Activated T-cell treated with anti-CD3 and anti-CD28 coated beads, Interleukin-2, amount 50 U/mL, for 72 hours (primary cell): ENCODE results near the gene CCDC9. TPM values are rescaled to one million over a fixed set of nuclear protein-coding genes. Genes with fewer than 3 reads are reported as not detected.

Experiments used
- ATAC-seq, 2 donors: fragments of 150-1000 bp; cut with Tn5 transposase; replicated peaks in 1 of 2; 2 replicates each; pipeline ENCODE4 v1.10.0; 2021; ENCODE audit warnings: moderate library complexity in 2 of 2, mild to moderate bottlenecking in 1 of 2
- DNase-seq, 2 donors: peaks; one replicate each; pipeline ENCODE4 v3.0.0; 2021 to 2022; ENCODE audit warnings: mixed read lengths in 1 of 2
- H3K27ac Mint-ChIP-seq: one replicate; pipeline ENCODE4 v1.8.0; 2022; ENCODE audit warnings: mild to moderate bottlenecking, moderate library complexity, mixed read lengths
- H3K27me3 Mint-ChIP-seq: one replicate; pipeline ENCODE4 v1.8.0; 2022; ENCODE audit warnings: low read depth, mixed read lengths
- H3K36me3 Mint-ChIP-seq, 2 donors: one replicate each; pipeline ENCODE4 v1.8.0; 2022; ENCODE audit warnings: mixed read lengths in 2 of 2, mild to moderate bottlenecking in 1 of 2; ENCODE audit not compliant: insufficient read depth in 2 of 2
- H3K4me1 Mint-ChIP-seq: one replicate; pipeline ENCODE4 v1.8.0; 2022; ENCODE audit warnings: low read depth, mixed read lengths
- H3K4me3 Mint-ChIP-seq, 2 donors: one replicate each; pipeline ENCODE4 v1.8.0; 2022; ENCODE audit warnings: mild to moderate bottlenecking in 2 of 2, mixed read lengths in 2 of 2, moderate library complexity in 2 of 2
- H3K9me3 Mint-ChIP-seq, 2 donors: one replicate each; pipeline ENCODE4 v1.8.0; 2022; ENCODE audit warnings: mixed read lengths in 2 of 2
- total RNA-seq, 2 donors: library from RNA; stranded (reverse); gene quantifications; one replicate each; pipeline ENCODE4 v1.2.3, GENCODE V29; 2022

The CCDC9 gene
- total RNA-seq, 2 donors from 2014 or later = 51.6 to 51.7 TPM

GRCh38 chr19:47228168-47228936, 28.0 kb upstream of the CCDC9 start:
- Mint-ChIP-seq H3K27ac (no peak overlapping the region), H3K4me1 (peaks cover 29% of the 10 kb centered on the region), H3K9me3 (no peaks in the 10 kb centered on the region), H3K4me3 (peak overlapping the region; percentile 84 to 92), H3K36me3 (peaks cover 6 to 11% of the 10 kb centered on the region in 2 donors), H3K27me3 (no peaks in the 10 kb centered on the region)
- ATAC-seq = peak; percentile 22 to 25
- DNase-seq = peak; percentile 77 to 79

- ATAC-seq = no peak
- no peaks in the 10 kb centered on the region for H3K9me3 Mint-ChIP-seq
- peaks cover 4 to 9% of the 10 kb centered on the region in 2 donors for H3K36me3 Mint-ChIP-seq
- peak; percentile 39 to 48 for DNase-seq
- no peak overlapping the region for H3K4me3 Mint-ChIP-seq
- peaks cover 29% of the 10 kb centered on the region for H3K4me1 Mint-ChIP-seq
- no peaks in the 10 kb centered on the region for H3K27me3 Mint-ChIP-seq
- no peak overlapping the region for H3K27ac Mint-ChIP-seq
Observed at GRCh38 chr19:47228937-47229675, 27.2 kb upstream of the CCDC9 start.

- ATAC-seq = no peak
- Mint-ChIP-seq H3K4me3 (no peak overlapping the region), H3K27me3 (no peaks in the 10 kb centered on the region), H3K36me3 (peaks cover 4 to 9% of the 10 kb centered on the region in 2 donors), H3K9me3 (no peaks in the 10 kb centered on the region), H3K27ac (no peak overlapping the region), H3K4me1 (peaks cover 29% of the 10 kb centered on the region)
- no peak for DNase-seq
Observed at GRCh38 chr19:47229676-47230053, 26.7 kb upstream of the CCDC9 start.

- H3K27ac Mint-ChIP-seq = no peak overlapping the region
Observed at GRCh38 chr19:47230054-47230920, 26.0 kb upstream of the CCDC9 start.

GRCh38 chr19:47230921-47231214, 25.5 kb upstream of the CCDC9 start, which contains the start of gene BBC3:
Gene BBC3, minus strand, starts transcription at chr19:47231199. Its CDS starts 2,768 bp downstream, at chr19:47228431.
- Mint-ChIP-seq H3K4me1 (peaks cover 24% of the 10 kb centered on the region), H3K9me3 (no peaks in the 10 kb centered on the region), H3K27me3 (no peaks in the 10 kb centered on the region), H3K4me3 (peak within 1 kb of the TSS; percentile 86 to 91), H3K27ac (peak within 1 kb of the TSS; percentile 32), H3K36me3 (peaks cover 4 to 6% of the 10 kb centered on the region in 2 donors)
- DNase-seq (no peak), ATAC-seq (no peak)

More at GRCh38 chr19:47230054-47230920, 26.0 kb upstream of the CCDC9 start:
- no peaks in the 10 kb centered on the region for H3K27me3 Mint-ChIP-seq
- ATAC-seq (peak; percentile 3 to 15), DNase-seq (peak; percentile 86 to 91)
- no peaks in the 10 kb centered on the region for H3K9me3 Mint-ChIP-seq
- H3K36me3 Mint-ChIP-seq = peaks cover 4 to 9% of the 10 kb centered on the region in 2 donors
- H3K4me1 Mint-ChIP-seq = peaks cover 29% of the 10 kb centered on the region
- H3K4me3 Mint-ChIP-seq = peak overlapping the region; percentile 5 to 53

- Mint-ChIP-seq H3K4me1 (peaks cover 24% of the 10 kb centered on the region), H3K27ac (peak overlapping the region; percentile 32), H3K27me3 (no peaks in the 10 kb centered on the region), H3K36me3 (peaks cover 4 to 6% of the 10 kb centered on the region in 2 donors), H3K9me3 (no peaks in the 10 kb centered on the region), H3K4me3 (peak overlapping the region; percentile 86 to 91)
- DNase-seq (peak; percentile 96), ATAC-seq (peak; percentile 55 to 58)
Observed at GRCh38 chr19:47231215-47232054, 24.9 kb upstream of the CCDC9 start.

- Mint-ChIP-seq H3K4me3 (peak overlapping the region; percentile 86 to 91), H3K9me3 (no peaks in the 10 kb centered on the region), H3K27ac (peak overlapping the region; percentile 71), H3K27me3 (no peaks in the 10 kb centered on the region), H3K36me3 (peaks cover 4 to 6% of the 10 kb centered on the region in 2 donors), H3K4me1 (peaks cover 19% of the 10 kb centered on the region)
- peak in 1 of 2 donors; percentile 11 for ATAC-seq
- peak; percentile 44 to 61 for DNase-seq
Observed at GRCh38 chr19:47232422-47233211, 23.7 kb upstream of the CCDC9 start.

GRCh38 chr19:47236072-47236675, 20.2 kb upstream of the CCDC9 start:
- Mint-ChIP-seq H3K27me3 (peaks cover 6% of the 10 kb centered on the region), H3K4me3 (no peak overlapping the region), H3K9me3 (no peaks in the 10 kb centered on the region), H3K27ac (no peak overlapping the region), H3K4me1 (peaks cover 35% of the 10 kb centered on the region), H3K36me3 (peaks cover 6 to 8% of the 10 kb centered on the region in 2 donors)
- DNase-seq = no peak
- no peak for ATAC-seq

- DNase-seq (no peak), ATAC-seq (no peak)
- Mint-ChIP-seq H3K9me3 (no peaks in the 10 kb centered on the region), H3K4me1 (peaks cover 16% of the 10 kb centered on the region), H3K4me3 (peak overlapping the region; percentile 71 to 75), H3K27me3 (peaks cover 6% of the 10 kb centered on the region), H3K27ac (no peak overlapping the region), H3K36me3 (peaks cover 10% of the 10 kb centered on the region in 2 donors)
Observed at GRCh38 chr19:47239152-47239551, 17.2 kb upstream of the CCDC9 start.

- peaks cover 16% of the 10 kb centered on the region for H3K4me1 Mint-ChIP-seq
- H3K36me3 Mint-ChIP-seq = peaks cover 10% of the 10 kb centered on the region in 2 donors
- H3K9me3 Mint-ChIP-seq = no peaks in the 10 kb centered on the region
- ATAC-seq (peak; percentile 6 to 11), DNase-seq (peak; percentile 66 to 68)
- no peak overlapping the region for H3K27ac Mint-ChIP-seq
- peak overlapping the region in 1 of 2 donors; percentile 46 for H3K4me3 Mint-ChIP-seq
- peaks cover 6% of the 10 kb centered on the region for H3K27me3 Mint-ChIP-seq
Observed at GRCh38 chr19:47239610-47240296, 16.6 kb upstream of the CCDC9 start.

GRCh38 chr19:47240556-47240955, 15.8 kb upstream of the CCDC9 start:
- Mint-ChIP-seq H3K27me3 (peaks cover 6% of the 10 kb centered on the region), H3K9me3 (no peaks in the 10 kb centered on the region), H3K27ac (no peak overlapping the region), H3K36me3 (peaks cover 10% of the 10 kb centered on the region in 2 donors), H3K4me3 (peak overlapping the region in 1 of 2 donors; percentile 46), H3K4me1 (peaks cover 16% of the 10 kb centered on the region)
- no peak for DNase-seq
- no peak for ATAC-seq
